MM.1S (cell line): ENCODE results near the gene CNTFR.

ENCODE experiments used
- DNase-seq: peaks from one replicate; pipeline ENCODE4 v3.0.0-alpha.2; 2015
- H2AFZ ChIP-seq: fragments of 300-600 bp; sonication (generic); 2 replicates; pipeline ENCODE4 v1.6.0; 2016; ENCODE audit warnings: antibody characterized with exemption, low read length
- H3F3A ChIP-seq: fragments of 300-600 bp; sonication (generic); 2 replicates; pipeline ENCODE4 v1.6.1; 2016; ENCODE audit warnings: mild to moderate bottlenecking, antibody characterized with exemption, low read length, moderate library complexity, mixed read lengths; ENCODE audit not compliant: insufficient read depth
- H3K27ac ChIP-seq: fragments of 300-600 bp; sonication (generic); 2 replicates; pipeline ENCODE4 v1.5.1; 2016; ENCODE audit warnings: mild to moderate bottlenecking, low read length
- H3K27me3 ChIP-seq: fragments of 300-600 bp; sonication (generic); replicated peaks from 2 replicates; pipeline ENCODE4 v1.6.0; 2016; ENCODE audit warnings: low read length; ENCODE audit not compliant: insufficient read depth
- H3K36me3 ChIP-seq: fragments of 300-600 bp; sonication (generic); replicated peaks from 2 replicates; pipeline ENCODE4 v1.6.1; 2016; ENCODE audit warnings: mild to moderate bottlenecking, low read length, mixed read lengths; ENCODE audit not compliant: insufficient read depth
- H3K4me1 ChIP-seq: fragments of 300-600 bp; sonication (generic); 2 replicates; pipeline ENCODE4 v1.6.1; 2016; ENCODE audit warnings: low read length, mixed read lengths
- H3K4me2 ChIP-seq: fragments of 300-600 bp; sonication (generic); 2 replicates; pipeline ENCODE4 v1.6.0; 2016; ENCODE audit warnings: low read depth, low read length
- H3K4me3 ChIP-seq: fragments of 300-600 bp; sonication (generic); 2 replicates; pipeline ENCODE4 v1.5.1; 2016; ENCODE audit warnings: low read length, mixed read lengths
- H3K79me2 ChIP-seq: fragments of 300-600 bp; sonication (generic); 2 replicates; pipeline ENCODE4 v1.6.1; 2016; ENCODE audit warnings: mixed run types, low read length, mixed read lengths
- H3K9ac ChIP-seq: fragments of 300-600 bp; sonication (generic); 2 replicates; pipeline ENCODE4 v1.6.1; 2016; ENCODE audit warnings: low read length, mixed read lengths
- H3K9me2 ChIP-seq: fragments of 300-600 bp; sonication (generic); replicated peaks from 2 replicates; pipeline ENCODE4 v1.6.1; 2016; ENCODE audit warnings: mild to moderate bottlenecking, low read length, mixed read lengths; ENCODE audit not compliant: insufficient read depth
- H3K9me3 ChIP-seq: fragments of 300-600 bp; sonication (generic); replicated peaks from 2 replicates; pipeline ENCODE4 v1.6.1; 2016; ENCODE audit warnings: mild to moderate bottlenecking, low read length, mixed read lengths; ENCODE audit not compliant: insufficient read depth
- H4K20me1 ChIP-seq: fragments of 300-600 bp; sonication (generic); 2 replicates; pipeline ENCODE4 v1.6.1; 2016; ENCODE audit warnings: mild to moderate bottlenecking, low read length, moderate library complexity, mixed read lengths; ENCODE audit not compliant: insufficient read depth
- EZH2 ChIP-seq: fragments of 300-600 bp; sonication (generic); optimal IDR thresholded peaks from 2 replicates; pipeline ENCODE3; 2017; ENCODE audit warnings: low read depth, mild to moderate bottlenecking, antibody characterized with exemption, low read length, mixed read lengths
- EZH2phosphoT487 ChIP-seq: fragments of 300-600 bp; sonication (generic); IDR thresholded peaks from 2 replicates; pipeline ENCODE4 v1.6.1; 2018; ENCODE audit warnings: antibody characterized with exemption, low read length
- TF ChIP-seq, protein P1 (sequence below): fragments of 300-600 bp; sonication (generic); IDR thresholded peaks from 2 replicates; pipeline ENCODE4 v1.5.1; 2016; ENCODE audit warnings: antibody characterized with exemption, low read length, mixed read lengths

CNTFR gene

DNA sequence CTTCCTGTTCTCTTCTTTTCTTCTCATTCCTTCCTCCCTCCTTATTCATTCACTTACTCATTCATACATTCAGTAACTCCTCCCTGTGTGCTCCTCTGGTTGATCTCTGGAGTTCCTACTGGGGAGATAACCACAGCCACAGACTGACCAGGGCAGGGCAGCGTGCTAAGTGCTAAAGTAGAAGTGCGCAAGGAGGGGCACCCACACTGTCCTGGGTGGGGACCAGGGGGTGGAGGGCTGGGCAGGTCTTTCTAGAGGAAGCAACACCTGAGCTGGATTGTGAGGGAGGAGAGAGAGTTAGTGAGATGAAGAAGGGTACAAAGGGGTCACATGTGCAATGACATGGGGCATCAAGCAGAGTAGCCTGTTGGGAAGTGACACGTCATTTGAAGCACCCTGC lies 80.6 kb downstream of the CNTFR start:
- no peak for DNase-seq
- H3K4me2 ChIP-seq, result no peak overlapping the region
- no peak overlapping the region for H3K9ac ChIP-seq
- H3K27me3 ChIP-seq, result peaks cover 9% of the 10 kb centered on the region; the same call in 1 of the 2 replicates
- TF ChIP-seq, protein P1, sequence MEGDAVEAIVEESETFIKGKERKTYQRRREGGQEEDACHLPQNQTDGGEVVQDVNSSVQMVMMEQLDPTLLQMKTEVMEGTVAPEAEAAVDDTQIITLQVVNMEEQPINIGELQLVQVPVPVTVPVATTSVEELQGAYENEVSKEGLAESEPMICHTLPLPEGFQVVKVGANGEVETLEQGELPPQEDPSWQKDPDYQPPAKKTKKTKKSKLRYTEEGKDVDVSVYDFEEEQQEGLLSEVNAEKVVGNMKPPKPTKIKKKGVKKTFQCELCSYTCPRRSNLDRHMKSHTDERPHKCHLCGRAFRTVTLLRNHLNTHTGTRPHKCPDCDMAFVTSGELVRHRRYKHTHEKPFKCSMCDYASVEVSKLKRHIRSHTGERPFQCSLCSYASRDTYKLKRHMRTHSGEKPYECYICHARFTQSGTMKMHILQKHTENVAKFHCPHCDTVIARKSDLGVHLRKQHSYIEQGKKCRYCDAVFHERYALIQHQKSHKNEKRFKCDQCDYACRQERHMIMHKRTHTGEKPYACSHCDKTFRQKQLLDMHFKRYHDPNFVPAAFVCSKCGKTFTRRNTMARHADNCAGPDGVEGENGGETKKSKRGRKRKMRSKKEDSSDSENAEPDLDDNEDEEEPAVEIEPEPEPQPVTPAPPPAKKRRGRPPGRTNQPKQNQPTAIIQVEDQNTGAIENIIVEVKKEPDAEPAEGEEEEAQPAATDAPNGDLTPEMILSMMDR, result no peak
- no peak for TF ChIP-seq EZH2phosphoT487
- TF ChIP-seq EZH2, result no peak
- H3K4me1 ChIP-seq, result no peaks in the 10 kb centered on the region
- no peaks in the 10 kb centered on the region for H3K9me3 ChIP-seq
- no peaks in the 10 kb centered on the region for H3K79me2 ChIP-seq
- no peak overlapping the region for H3K27ac ChIP-seq
- H3F3A ChIP-seq, result no peaks in the 10 kb centered on the region
- no peaks in the 10 kb centered on the region for H3K36me3 ChIP-seq
- H3K9me2 ChIP-seq, result no peaks in the 10 kb centered on the region
- H3K4me3 ChIP-seq, result no peak overlapping the region
- H2AFZ ChIP-seq, result no peak overlapping the region
- H4K20me1 ChIP-seq, result no peaks in the 10 kb centered on the region

- Histone ChIP-seq H3K27me3 (peaks cover 10% of the 10 kb centered on the region; the same call in 1 of the 2 replicates), H3K79me2 (no peaks in the 10 kb centered on the region), H3K9me2 (no peaks in the 10 kb centered on the region), H3K4me3 (no peak overlapping the region), H3F3A (no peaks in the 10 kb centered on the region), H3K4me2 (no peak overlapping the region), H3K36me3 (no peaks in the 10 kb centered on the region), H3K9me3 (no peaks in the 10 kb centered on the region), H2AFZ (no peak overlapping the region), H4K20me1 (no peaks in the 10 kb centered on the region), H3K9ac (no peak overlapping the region), H3K27ac (no peak overlapping the region), H3K4me1 (no peaks in the 10 kb centered on the region)
- TF ChIP-seq, protein P1, result no peak
- no peak for TF ChIP-seq EZH2
- TF ChIP-seq EZH2phosphoT487, result no peak
- no peak for DNase-seq
Observed at GRCh38 chr9:34508463-34508862, 81.1 kb downstream of the CNTFR start.

DNA sequence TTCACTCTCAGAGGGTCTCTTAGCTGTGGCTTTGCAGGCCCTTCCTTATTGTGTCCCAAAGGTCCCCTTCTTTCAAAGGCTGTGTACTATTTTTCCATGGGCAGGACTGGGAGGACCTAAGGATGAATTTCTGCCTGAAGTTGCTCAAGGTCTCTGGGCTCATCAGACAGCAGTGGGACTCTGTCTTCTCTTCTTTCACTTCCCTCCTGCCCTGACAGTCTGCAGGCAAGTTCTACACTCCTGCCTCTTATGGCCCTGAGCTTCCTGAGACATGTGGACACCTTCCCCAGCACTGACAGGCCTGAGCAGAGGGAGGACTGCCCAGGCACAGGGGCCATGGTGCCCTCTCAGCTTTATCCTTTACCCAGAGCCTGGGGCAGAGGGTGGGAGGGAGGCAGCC lies 81.6 kb downstream of the CNTFR start:
- Histone ChIP-seq H3K4me3 (no peak overlapping the region), H3K9ac (no peak overlapping the region), H3K27ac (no peak overlapping the region), H2AFZ (no peak overlapping the region), H4K20me1 (no peaks in the 10 kb centered on the region), H3K79me2 (no peaks in the 10 kb centered on the region), H3F3A (no peaks in the 10 kb centered on the region), H3K9me3 (no peaks in the 10 kb centered on the region), H3K27me3 (peaks cover 14% of the 10 kb centered on the region), H3K36me3 (no peaks in the 10 kb centered on the region), H3K4me2 (no peak overlapping the region), H3K4me1 (no peaks in the 10 kb centered on the region), H3K9me2 (no peaks in the 10 kb centered on the region)
- DNase-seq, result no peak
- TF ChIP-seq EZH2, result no peak

- Histone ChIP-seq H3K79me2 (no peaks in the 10 kb centered on the region), H3K36me3 (no peaks in the 10 kb centered on the region), H3K9me2 (no peaks in the 10 kb centered on the region), H3K27me3 (peaks cover 14% of the 10 kb centered on the region), H3K4me2 (no peak overlapping the region), H3K9ac (no peak overlapping the region), H3K9me3 (no peaks in the 10 kb centered on the region), H3K27ac (no peak overlapping the region), H3K4me1 (no peaks in the 10 kb centered on the region), H3K4me3 (no peak overlapping the region), H4K20me1 (no peaks in the 10 kb centered on the region), H3F3A (no peaks in the 10 kb centered on the region), H2AFZ (no peak overlapping the region)
- TF ChIP-seq EZH2, result no peak
- no peak for TF ChIP-seq EZH2phosphoT487
- TF ChIP-seq, protein P1, result no peak
- no peak for DNase-seq
Observed at GRCh38 chr9:34507556-34507955, 82.0 kb downstream of the CNTFR start.
